HG02610 (cell line): ENCODE results near the gene PRSS2.

Experiments used
- ATAC-seq: cut with Tn5 transposase; IDR thresholded peaks from one replicate; pipeline ENCODE4 v1.9.1; 2021; ENCODE audit warnings: mild to moderate bottlenecking, moderate library complexity; ENCODE audit not compliant: unreplicated experiment

Gene PRSS2

DNA sequence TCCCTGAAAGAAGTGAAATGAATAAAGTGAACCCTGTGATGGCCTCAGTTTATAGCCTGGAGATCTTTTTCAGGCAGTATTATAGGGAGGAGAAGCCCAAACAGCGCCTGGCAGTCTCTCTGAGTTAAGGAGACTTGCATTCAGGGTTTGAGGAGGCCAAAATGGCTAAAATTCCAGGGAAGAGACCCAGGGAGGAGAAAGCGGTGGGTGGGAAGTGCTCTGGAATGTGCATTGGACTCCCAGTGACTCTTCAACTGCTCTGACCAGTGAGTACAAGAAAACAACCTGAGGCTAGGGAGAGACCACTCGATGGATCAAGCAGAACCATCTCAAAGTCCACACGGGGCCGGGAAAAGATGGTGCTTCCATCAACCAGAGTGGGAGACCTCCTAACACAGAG lies 48.8 kb downstream of the PRSS2 start:
- no peak for ATAC-seq

- no peak for ATAC-seq
These were observed 51.9 kb downstream of the PRSS2 start for GRCh38 chr7:142822714-142823113.
